Esophagus squamous epithelium (tissue), 4 donors: ENCODE data around the gene NUDT6.

Experiments used
- POLR2A ChIP-seq, 4 donors: fragments of 450-650 bp; IDR thresholded peaks; one replicate each; pipeline ENCODE4 v1.6.1; 2017; ENCODE audit warnings: antibody characterized with exemption in 4 of 4, mild to moderate bottlenecking in 4 of 4, moderate library complexity in 3 of 4
- TF ChIP-seq, protein P1 (sequence below), 6 experiments: fragments of 450-650 bp in 4 of 6; fragments of 200-600 bp in 2 of 6; sonication (generic) in 2 of 6; IDR thresholded peaks; one replicate each; pipeline ENCODE4 v1.5.1; 2016 to 2019; ENCODE audit warnings: antibody characterized with exemption in 6 of 6, mild to moderate bottlenecking in 4 of 6, moderate library complexity in 4 of 6

DNA sequence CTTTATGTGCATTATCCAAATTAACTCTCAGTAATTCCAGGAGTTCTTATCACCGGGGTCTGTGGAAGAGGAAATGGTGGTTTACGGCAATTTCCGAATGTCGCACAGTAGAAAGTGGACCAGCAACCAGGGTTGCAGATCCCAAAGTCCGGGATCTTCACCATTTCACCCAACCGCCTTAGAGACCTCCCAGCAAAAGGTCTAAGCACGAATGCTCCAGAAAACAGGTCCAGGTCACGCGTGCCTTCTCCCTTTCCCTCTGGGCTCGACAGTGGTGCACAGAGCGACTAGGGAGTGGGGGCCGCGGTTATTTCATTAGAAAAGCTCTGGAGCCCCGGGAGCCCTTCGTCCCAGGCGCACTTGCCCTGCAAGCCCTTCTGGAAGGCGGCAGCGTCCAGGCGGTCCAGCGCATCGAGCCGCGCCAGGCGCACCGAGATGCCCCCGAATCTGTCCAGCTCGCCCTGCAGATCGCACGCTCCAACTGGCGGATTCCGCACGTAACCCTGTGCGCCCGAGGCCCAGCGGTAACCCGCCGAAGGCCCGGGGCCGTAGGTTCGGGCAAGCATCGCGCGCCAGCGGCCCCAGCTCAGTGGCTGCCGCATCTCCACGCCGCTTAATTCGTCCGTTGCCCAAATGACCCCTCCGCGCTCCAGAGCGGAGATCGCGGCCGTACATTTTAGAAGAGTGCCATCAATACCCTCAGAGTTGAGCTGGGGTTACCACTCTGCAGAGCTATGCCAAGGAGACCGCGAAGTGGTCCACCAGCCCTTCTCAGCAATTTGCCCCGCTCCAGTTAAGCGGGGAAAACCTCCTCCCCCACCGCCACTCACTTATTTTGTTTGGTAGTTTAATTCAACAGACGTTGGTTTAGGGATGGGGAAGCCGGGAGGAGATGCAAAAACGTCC is at the start of gene NUDT6:
- TF ChIP-seq POLR2A (IDR thresholded peaks at IDR 0.05), result no peak
- TF ChIP-seq, protein P1, sequence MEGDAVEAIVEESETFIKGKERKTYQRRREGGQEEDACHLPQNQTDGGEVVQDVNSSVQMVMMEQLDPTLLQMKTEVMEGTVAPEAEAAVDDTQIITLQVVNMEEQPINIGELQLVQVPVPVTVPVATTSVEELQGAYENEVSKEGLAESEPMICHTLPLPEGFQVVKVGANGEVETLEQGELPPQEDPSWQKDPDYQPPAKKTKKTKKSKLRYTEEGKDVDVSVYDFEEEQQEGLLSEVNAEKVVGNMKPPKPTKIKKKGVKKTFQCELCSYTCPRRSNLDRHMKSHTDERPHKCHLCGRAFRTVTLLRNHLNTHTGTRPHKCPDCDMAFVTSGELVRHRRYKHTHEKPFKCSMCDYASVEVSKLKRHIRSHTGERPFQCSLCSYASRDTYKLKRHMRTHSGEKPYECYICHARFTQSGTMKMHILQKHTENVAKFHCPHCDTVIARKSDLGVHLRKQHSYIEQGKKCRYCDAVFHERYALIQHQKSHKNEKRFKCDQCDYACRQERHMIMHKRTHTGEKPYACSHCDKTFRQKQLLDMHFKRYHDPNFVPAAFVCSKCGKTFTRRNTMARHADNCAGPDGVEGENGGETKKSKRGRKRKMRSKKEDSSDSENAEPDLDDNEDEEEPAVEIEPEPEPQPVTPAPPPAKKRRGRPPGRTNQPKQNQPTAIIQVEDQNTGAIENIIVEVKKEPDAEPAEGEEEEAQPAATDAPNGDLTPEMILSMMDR (IDR thresholded peaks at IDR 0.05), result no peak
